ENCODE results near the gene CPEB3. TPM values are rescaled to one million over a fixed set of nuclear protein-coding genes. Genes with fewer than 3 reads are reported as not detected.

CPEB3 gene
- polyA plus RNA-seq, 6 donors from 2014 or later, result 1.0 to 2.8 (median 2.4) TPM

DNA sequence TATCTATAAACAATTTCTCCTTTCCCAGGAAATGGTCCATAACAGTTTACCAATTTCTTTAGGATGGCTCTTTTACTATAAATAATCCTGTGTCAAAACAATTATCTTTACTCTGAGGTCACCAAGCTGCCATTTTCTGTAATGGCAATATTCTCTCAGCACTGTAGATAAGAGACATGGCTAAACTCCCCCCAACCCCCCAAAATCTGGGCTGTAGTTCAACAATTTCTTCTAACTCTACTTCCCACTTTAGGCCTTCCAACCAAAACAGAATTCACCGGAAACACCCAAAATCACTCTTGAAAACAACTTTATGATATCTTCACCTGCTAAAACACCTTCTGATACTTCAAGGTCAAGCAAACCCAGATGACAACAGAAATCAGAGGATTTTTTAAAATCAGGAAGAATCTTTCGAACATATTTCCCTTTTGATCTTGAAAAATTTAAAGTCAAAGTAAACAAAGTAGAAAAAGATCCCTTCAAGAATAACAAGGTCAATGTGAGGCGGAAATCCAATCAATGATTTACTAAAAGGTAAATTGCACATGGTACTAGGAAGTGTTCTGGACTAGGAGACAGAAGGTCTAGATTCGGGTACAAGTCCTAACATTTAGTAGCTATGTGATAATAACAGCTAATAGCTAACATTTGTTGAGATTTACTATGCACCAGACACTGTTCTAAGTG lies 176.8 kb downstream of the CPEB3 start:
- DNase-seq, result no peak
- H3K27ac Mint-ChIP-seq, result peak overlapping the region in 1 of 6 donors; percentile 5
- no peak for ATAC-seq (ENCODE audit: low read depth in 2 of 2)
- H3K4me1 Mint-ChIP-seq, result peaks cover 7 to 9% (median 8%) of the 10 kb centered on the region in 3 donors
- peaks cover under 1 to 4% of the 10 kb centered on the region in 2 donors for H3K36me3 Mint-ChIP-seq
- H3K27me3 Mint-ChIP-seq, result no peaks in the 10 kb centered on the region
- peaks cover 0 to 2% (median 0%) of the 10 kb centered on the region in 7 donors for H3K9me3 Mint-ChIP-seq
- H3K4me3 Mint-ChIP-seq, result no peak overlapping the region

DNA sequence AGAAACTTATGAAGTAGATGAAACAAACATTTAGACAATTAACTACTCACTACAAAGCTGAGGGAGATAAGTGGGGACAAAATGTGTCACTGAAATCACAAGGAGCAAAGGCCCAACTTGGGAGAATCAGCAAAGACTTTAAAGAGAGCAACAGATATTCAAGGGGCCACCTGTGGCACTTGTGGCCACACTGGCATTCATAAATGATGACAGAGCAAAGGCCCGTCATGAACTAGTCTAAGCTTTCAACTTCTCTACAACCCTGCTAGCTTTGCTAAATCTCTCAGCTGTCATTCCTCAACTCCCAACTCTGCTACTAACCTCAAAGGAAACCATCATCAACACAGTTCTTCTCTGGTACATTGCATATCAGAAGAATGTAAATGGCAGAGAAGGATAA lies 178.4 kb downstream of the CPEB3 start:
- no peaks in the 10 kb centered on the region for H3K27me3 Mint-ChIP-seq
- H3K9me3 Mint-ChIP-seq, result peaks cover 0 to 2% (median 0%) of the 10 kb centered on the region in 7 donors
- no peak overlapping the region for H3K4me3 Mint-ChIP-seq
- DNase-seq (no peak), ATAC-seq (ENCODE audit: low read depth in 2 of 2) (no peak)
- H3K4me1 Mint-ChIP-seq, result peaks cover 5 to 8% (median 6%) of the 10 kb centered on the region in 3 donors
- no peaks in the 10 kb centered on the region for H3K36me3 Mint-ChIP-seq
- H3K27ac Mint-ChIP-seq, result no peak overlapping the region

DNA sequence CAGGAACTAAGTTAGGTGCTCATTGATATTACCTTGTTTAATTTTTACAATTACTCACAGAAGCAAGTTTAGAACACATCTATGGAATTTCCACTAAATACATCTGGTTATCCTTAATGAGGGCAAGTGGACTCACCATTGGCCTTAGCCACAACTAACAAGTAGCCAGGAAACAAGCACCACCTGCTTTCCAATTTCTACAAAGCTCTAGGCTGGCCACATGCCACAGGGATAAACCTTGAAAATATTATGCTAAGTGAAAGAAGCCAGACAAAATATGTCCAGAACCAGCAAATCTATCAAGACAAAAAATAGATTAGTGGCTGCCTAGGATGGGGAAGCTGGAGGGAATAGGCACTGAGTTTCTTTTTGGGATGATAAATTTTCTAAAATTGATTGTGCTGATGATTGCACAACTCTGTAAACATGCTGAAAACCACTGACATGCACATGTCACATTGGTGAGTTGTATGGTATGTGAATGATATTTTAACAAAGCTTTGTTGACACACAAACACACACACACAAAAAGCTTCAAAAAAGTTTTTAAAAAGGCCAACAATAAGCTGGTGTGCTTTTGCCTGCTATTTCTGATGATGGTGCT lies 179.4 kb downstream of the CPEB3 start:
- Mint-ChIP-seq H3K27ac (peak overlapping the region in 1 of 6 donors; percentile 27), H3K27me3 (no peaks in the 10 kb centered on the region), H3K4me1 (peaks cover under 1 to 8% (median 6%) of the 10 kb centered on the region in 3 donors), H3K9me3 (no peaks in the 10 kb centered on the region), H3K4me3 (no peak overlapping the region), H3K36me3 (no peaks in the 10 kb centered on the region)
- no peak for DNase-seq
- no peak for ATAC-seq (ENCODE audit: low read depth in 2 of 2)

DNA sequence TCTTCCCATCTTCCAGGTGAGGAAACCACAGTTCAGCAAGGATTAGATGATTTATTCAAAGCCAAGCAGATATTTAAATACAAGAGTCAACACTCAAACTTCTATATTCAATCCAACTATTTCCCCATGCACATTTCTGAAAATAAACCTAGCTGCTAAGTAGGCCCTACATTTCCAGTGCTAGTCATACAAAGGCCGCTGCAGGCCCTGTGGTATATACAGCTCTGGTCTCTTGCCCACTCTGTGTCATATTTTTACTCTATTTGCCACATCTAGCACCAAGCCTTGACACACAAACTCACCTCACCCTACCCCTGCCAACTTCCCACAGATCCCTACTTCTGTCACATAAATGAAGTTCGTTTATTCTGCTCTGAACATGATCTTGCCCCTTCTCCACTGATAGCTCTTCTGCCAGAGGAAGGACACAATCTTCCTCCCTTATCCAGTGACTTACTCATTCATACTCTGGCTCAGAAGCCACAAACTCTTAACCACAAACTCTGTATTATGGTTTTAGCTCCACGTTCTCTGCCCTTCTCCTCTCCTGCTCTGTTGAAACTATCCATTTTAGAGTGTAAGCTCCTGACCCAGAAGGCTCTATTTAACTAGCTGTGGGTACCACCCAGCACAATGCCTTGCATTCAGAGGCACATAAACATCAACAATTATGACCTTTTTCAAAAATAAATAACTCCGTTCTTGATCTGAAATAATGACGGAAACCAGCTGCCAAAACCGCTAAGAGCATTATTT lies 180.7 kb downstream of the CPEB3 start:
- DNase-seq (no peak), ATAC-seq (ENCODE audit: low read depth in 2 of 2) (no peak)
- Mint-ChIP-seq H3K27me3 (no peaks in the 10 kb centered on the region), H3K4me3 (no peak overlapping the region), H3K36me3 (no peaks in the 10 kb centered on the region), H3K4me1 (peaks cover 0 to 8% (median 6%) of the 10 kb centered on the region in 3 donors), H3K9me3 (no peaks in the 10 kb centered on the region), H3K27ac (no peak overlapping the region)

DNA sequence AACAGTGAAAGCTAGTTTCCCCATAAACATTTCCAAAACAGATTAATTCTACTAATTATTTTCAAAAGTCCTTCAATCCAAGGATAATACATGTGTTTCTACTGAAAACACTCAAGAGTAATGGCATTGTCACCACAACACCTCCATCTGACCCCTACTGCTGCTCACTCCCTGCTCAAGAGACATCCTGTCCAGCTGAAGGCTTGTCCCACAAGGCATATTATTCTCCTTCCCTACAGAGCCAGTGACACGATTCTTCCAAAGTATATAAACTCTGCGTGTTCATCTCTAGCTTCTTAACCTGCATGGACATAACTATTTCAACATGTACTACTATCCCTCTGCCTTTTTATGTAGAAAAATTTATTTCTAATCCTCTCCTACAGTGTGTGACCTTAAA lies 182.1 kb downstream of the CPEB3 start:
- DNase-seq, result no peak
- Mint-ChIP-seq H3K36me3 (no peaks in the 10 kb centered on the region), H3K4me1 (peaks cover 0 to 8% (median under 1%) of the 10 kb centered on the region in 3 donors), H3K9me3 (no peaks in the 10 kb centered on the region), H3K27me3 (no peaks in the 10 kb centered on the region), H3K4me3 (no peak overlapping the region), H3K27ac (no peak overlapping the region)
- ATAC-seq (ENCODE audit: low read depth in 2 of 2), result no peak

DNA sequence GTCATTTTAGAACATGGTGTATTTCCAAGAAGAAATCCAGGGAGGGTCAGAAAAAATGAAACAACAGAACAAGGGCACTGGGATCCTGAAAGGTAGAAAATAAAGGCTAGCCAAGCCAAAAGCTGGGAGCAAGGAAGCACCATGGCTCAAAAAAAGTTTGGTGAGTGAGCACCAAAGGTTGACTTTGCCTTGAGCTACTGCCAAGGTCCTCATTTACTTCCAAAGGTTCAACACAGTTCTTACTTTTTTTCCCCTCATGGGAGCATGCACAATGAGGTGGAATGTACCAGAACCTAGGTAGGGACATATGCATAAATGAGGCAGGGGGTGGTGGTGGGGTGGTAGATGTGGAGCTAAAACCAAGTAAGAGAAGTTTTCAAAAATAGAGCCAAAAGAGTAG lies 182.8 kb downstream of the CPEB3 start:
- H3K36me3 Mint-ChIP-seq, result no peaks in the 10 kb centered on the region
- no peaks in the 10 kb centered on the region for H3K9me3 Mint-ChIP-seq
- ATAC-seq (ENCODE audit: low read depth in 2 of 2) (no peak), DNase-seq (no peak)
- H3K4me3 Mint-ChIP-seq, result no peak overlapping the region
- no peak overlapping the region for H3K27ac Mint-ChIP-seq
- peaks cover 0 to 8% (median 0%) of the 10 kb centered on the region in 3 donors for H3K4me1 Mint-ChIP-seq
- H3K27me3 Mint-ChIP-seq, result no peaks in the 10 kb centered on the region

DNA sequence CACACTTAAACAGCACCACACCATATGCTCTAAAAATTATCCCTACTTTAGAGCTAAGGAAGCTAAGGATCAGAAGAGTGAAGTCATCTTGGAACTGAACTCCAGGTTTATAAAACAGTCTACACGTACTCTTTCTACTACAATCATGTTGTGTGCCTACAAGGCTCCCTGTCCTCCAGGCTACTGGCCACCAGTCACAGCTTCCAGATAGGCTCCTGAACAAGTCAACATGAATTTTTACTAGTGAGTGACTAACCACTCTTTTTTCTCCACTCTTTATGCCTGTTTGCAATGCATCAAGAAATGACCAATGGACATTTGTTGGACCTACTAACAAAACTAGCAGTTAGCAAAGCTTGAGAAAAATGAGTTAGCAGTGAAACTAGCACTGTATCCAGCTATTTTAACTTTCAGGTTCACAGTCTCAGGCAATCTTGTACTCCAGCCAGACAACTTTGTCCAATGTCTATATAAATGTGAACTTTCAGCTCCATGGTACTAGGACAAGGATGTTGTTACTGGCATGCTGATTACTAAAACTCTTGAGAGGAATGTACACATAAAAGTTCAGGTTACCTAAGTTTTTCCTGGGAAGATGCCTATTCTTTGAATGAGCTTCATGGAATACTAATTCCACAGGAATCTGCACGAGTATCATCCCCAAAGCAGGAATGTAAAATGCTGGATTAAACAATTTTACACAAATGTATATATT lies 187.3 kb downstream of the CPEB3 start:
- H3K27me3 Mint-ChIP-seq, result no peaks in the 10 kb centered on the region

DNA sequence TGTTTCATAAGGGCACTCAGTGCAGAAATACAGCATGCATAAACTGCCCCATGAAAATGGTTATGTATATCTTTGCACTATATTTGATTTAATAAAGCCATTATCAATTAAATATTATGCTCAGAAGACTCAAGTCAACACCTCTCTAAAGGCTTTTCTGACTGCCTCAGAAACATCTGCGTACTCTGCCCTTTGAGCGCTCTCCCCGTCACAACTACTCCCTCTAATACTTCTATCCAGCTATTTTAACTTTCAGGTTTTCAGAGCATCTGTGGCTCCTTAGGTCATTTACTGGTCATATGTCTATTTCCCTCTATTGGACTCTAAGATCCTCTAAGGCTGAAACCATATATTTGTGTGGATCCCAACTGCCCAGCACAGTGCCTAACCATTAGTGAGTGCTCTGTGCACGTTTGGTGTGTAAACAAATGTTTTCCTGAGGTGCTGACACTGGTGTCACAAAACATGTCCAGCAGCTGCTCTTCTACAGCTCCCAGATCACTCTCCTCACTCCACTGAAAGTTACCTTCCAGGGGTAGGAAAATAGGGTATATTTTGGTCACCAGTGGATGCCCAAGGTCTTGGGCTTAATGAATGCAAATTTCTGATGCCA lies 188.2 kb downstream of the CPEB3 start:
- Mint-ChIP-seq H3K4me3 (no peak overlapping the region), H3K27me3 (no peaks in the 10 kb centered on the region), H3K9me3 (no peaks in the 10 kb centered on the region), H3K36me3 (no peaks in the 10 kb centered on the region), H3K4me1 (peaks cover 0 to 2% (median 0%) of the 10 kb centered on the region in 3 donors), H3K27ac (peak overlapping the region in 1 of 6 donors; percentile 52)
- DNase-seq, result no peak
- ATAC-seq (ENCODE audit: low read depth in 2 of 2), result no peak

More for the DNA sequence above, 187.3 kb downstream of the CPEB3 start:
- Mint-ChIP-seq H3K9me3 (no peaks in the 10 kb centered on the region), H3K36me3 (no peaks in the 10 kb centered on the region), H3K4me3 (no peak overlapping the region), H3K27ac (no peak overlapping the region), H3K4me1 (peaks cover 0 to 2% (median 0%) of the 10 kb centered on the region in 3 donors)
- DNase-seq (no peak), ATAC-seq (ENCODE audit: low read depth in 2 of 2) (no peak)

DNA sequence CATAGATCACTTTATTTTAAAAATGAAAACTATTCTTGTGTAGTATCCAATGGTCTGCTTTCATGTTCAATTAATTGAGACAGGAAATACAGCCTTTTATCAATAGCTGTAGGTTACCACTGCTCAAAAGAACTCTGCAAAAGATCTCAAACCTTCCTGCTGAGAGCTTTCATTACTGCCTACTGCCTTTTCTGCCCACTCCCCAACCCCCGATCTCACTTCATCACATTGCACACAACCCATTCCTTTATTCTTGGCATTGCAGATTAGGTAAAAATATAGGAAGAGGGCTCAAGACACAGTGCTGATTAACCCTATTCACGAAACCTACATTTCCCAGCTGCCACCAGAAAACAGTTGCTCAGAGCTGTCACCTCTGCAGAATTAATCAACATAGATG lies 195.9 kb downstream of the CPEB3 start:
- Mint-ChIP-seq H3K27ac (peak overlapping the region in 1 of 6 donors; percentile 32), H3K4me3 (no peak overlapping the region), H3K4me1 (peaks cover 2 to 10% (median 7%) of the 10 kb centered on the region in 3 donors), H3K27me3 (no peaks in the 10 kb centered on the region), H3K9me3 (no peaks in the 10 kb centered on the region), H3K36me3 (no peaks in the 10 kb centered on the region)
- ATAC-seq (ENCODE audit: low read depth in 2 of 2), result no peak
- DNase-seq, result no peak

DNA sequence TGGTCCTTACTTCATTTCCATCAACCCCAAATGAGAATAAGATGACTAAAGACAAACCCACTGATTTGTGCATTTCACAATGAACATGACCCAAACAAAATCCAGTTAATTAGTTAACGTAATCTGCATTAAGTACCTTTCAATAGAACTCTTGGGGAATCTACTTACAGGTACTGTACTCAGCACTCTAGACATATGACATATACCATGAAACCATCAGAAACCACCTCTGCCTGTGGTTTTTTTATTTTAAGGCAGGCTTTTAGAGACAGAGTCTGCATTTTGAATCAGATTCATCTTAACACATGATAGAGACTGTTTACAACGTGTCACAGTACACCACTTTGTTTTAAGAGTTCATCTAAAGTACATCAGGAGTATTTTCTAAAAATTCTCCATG lies 198.9 kb downstream of the CPEB3 start:
- Mint-ChIP-seq H3K36me3 (no peaks in the 10 kb centered on the region), H3K27ac (no peak overlapping the region), H3K4me1 (peaks cover 7 to 17% (median 12%) of the 10 kb centered on the region in 3 donors), H3K4me3 (no peak overlapping the region), H3K27me3 (no peaks in the 10 kb centered on the region), H3K9me3 (no peaks in the 10 kb centered on the region)
- ATAC-seq (ENCODE audit: low read depth in 2 of 2), result no peak
- DNase-seq, result no peak

DNA sequence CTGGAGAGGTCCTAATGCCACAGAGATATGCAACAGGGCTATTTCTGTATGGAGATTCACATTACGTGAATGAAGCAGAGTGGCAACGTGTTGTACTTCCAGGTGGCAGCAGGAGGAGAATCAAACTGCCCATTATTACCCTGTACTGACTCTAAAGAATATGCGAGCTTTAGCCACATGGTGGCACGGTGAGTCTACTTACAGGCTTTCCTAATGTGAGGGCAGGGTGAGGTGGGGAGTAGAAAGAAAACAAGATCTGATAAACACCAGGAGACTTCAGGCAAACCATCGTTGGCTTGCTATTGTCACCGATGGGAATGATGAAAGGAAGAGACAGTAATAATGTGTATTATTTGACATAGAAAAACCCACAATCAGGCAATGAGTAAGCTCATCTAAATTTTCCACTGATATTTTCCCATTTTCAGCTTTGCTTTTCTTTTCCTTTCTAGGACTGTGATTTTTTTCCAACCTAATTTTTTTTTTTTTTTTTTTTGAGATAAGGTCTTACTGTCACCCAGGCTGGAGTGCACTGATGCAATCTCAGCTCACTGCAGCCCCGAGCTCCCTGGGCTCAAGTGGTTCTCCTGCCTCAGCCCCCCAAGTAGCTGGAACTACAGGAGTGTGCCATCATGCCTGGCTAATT lies 203.0 kb downstream of the CPEB3 start:
- Mint-ChIP-seq H3K4me1 (peaks cover 4 to 10% (median 5%) of the 10 kb centered on the region in 3 donors), H3K4me3 (no peak overlapping the region), H3K36me3 (no peaks in the 10 kb centered on the region), H3K27me3 (no peaks in the 10 kb centered on the region), H3K27ac (peak overlapping the region in 1 of 6 donors; percentile 45), H3K9me3 (no peaks in the 10 kb centered on the region)
- ATAC-seq (ENCODE audit: low read depth in 2 of 2) (peak; percentile 100), DNase-seq (peak; percentile 63)

DNA sequence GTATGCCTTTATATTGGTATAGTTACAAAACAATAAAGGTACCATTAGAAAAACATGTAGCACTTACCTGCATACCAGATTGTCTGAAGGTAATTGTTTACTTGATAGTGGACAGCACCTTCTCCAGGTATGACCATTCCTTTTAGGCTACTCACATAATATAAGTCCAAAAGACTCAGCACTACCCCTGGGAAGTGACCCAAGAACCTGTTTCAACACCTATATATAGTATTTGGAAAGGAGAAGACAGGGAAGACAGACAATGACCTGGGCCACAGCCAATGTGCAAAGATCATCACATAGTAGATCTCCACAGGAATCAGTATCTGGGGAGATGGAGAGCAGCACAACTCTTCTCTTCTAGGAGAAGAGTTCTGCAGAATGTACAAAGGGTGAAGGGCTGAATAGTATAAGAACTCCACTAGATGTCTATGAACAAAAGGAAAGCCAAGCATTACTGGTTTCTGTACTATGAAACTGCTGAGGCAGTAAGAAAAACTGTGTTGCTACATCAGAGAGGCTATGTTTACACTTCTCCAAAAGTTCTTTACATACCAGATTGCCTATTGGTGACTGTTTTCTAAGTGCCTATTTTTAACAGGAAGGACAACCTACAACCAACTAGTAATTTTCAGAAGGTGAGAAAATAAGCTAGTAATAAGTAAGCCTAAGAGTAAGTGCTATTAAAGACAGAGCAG lies 208.1 kb downstream of the CPEB3 start:
- Mint-ChIP-seq H3K9me3 (no peaks in the 10 kb centered on the region), H3K4me3 (no peak overlapping the region), H3K36me3 (peaks cover 5 to 17% of the 10 kb centered on the region in 2 donors), H3K27me3 (no peaks in the 10 kb centered on the region), H3K27ac (no peak overlapping the region), H3K4me1 (peaks cover 2 to 9% (median 3%) of the 10 kb centered on the region in 3 donors)
- no peak for DNase-seq
- no peak for ATAC-seq (ENCODE audit: low read depth in 2 of 2)
